H1 (cell line): Measurements from ENCODE around the gene ADAD2.

ENCODE experiments used
- CEBPB ChIP-seq: IDR thresholded peaks from 2 replicates; pipeline ENCODE4 v1.6.1; 2012; ENCODE audit warnings: low read depth, low read length
- CREB1 ChIP-seq: IDR thresholded peaks from 2 replicates; pipeline ENCODE4 v1.6.1; 2012; ENCODE audit warnings: inconsistent platforms
- CTCF ChIP-seq, 3 experiments: IDR thresholded peaks; 1 replicate in 2 of 3; 2 replicates in 1 of 3; pipeline versions ENCODE4 v1.5.1 to v1.6.1; 2011; ENCODE audit warnings: low read length in 3 of 3, mild to moderate bottlenecking in 3 of 3, inconsistent platforms in 2 of 3, low read depth in 1 of 3, moderate library complexity in 1 of 3; ENCODE audit not compliant: insufficient read depth in 1 of 3; ENCODE audit errors: control extremely low read depth in 1 of 3
- EP300 ChIP-seq, 2 experiments: IDR thresholded peaks; 1 replicate in 1 of 2; 2 replicates in 1 of 2; pipeline ENCODE4 v1.6.1; 2011 to 2012; ENCODE audit warnings: low read depth in 2 of 2, low read length in 2 of 2, mild to moderate bottlenecking in 2 of 2, borderline replicate concordance in 1 of 2, inconsistent platforms in 1 of 2, moderate library complexity in 1 of 2
- EZH2 ChIP-seq: fragments of 200-600 bp; sonication (generic); IDR thresholded peaks from 2 replicates; pipeline ENCODE4 v1.7.1; 2012; ENCODE audit warnings: low read depth, mild to moderate bottlenecking, moderate library complexity, low read length, inconsistent platforms; ENCODE audit not compliant: severe bottlenecking
- FOSL1 ChIP-seq: IDR thresholded peaks from 2 replicates; pipeline ENCODE4 v1.6.1; 2011; ENCODE audit warnings: mild to moderate bottlenecking, low read depth, low read length, moderate library complexity; ENCODE audit not compliant: insufficient read depth
- MAX ChIP-seq: IDR thresholded peaks from 2 replicates; pipeline ENCODE4 v1.6.1; 2012; ENCODE audit warnings: inconsistent platforms
- POLR2A ChIP-seq, 2 experiments: IDR thresholded peaks; 1 replicate in 1 of 2; 2 replicates in 1 of 2; pipeline ENCODE4 v1.6.1; 2011; ENCODE audit warnings: low read depth in 2 of 2, low read length in 2 of 2, mild to moderate bottlenecking in 2 of 2; ENCODE audit errors: control extremely low read depth in 1 of 2
- POLR2AphosphoS5 ChIP-seq: IDR thresholded peaks from 2 replicates; pipeline ENCODE4 v1.6.1; 2011; ENCODE audit warnings: low read depth, low read length
- RFX5 ChIP-seq: IDR thresholded peaks from 2 replicates; pipeline ENCODE4 v1.6.1; 2011; ENCODE audit warnings: low read depth, low read length, improper control_type of control experiment, borderline replicate concordance
- RNF2 ChIP-seq: fragments of 200-900, 300-1000 bp; sonication (generic); IDR thresholded peaks from 2 replicates; pipeline ENCODE4 v1.7.1; 2016; ENCODE audit warnings: borderline replicate concordance, low read depth, mild to moderate bottlenecking, antibody characterized with exemption, low read length; ENCODE audit not compliant: poor library complexity, severe bottlenecking; ENCODE audit errors: missing control alignments
- TAF1 ChIP-seq: IDR thresholded peaks from 2 replicates; pipeline ENCODE4 v1.6.1; 2011; ENCODE audit warnings: mild to moderate bottlenecking, low read depth, low read length
- USF2 ChIP-seq: IDR thresholded peaks from 2 replicates; pipeline ENCODE4 v1.6.1; 2011; ENCODE audit warnings: low read length, improper control_type of control experiment

- TF ChIP-seq POLR2A (IDR thresholded peaks at IDR 0.05; ENCODE audit: control extremely low read depth in 1 of 2, low read depth in 2 of 2, low read length in 2 of 2) (no peak), CTCF (IDR thresholded peaks at IDR 0.05; ENCODE audit: control extremely low read depth in 1 of 3, insufficient read depth in 1 of 3, low read depth in 1 of 3, low read length in 3 of 3) (no peak), FOSL1 (no peak), RFX5 (no peak), EP300 (IDR thresholded peaks at IDR 0.05; ENCODE audit: borderline replicate concordance in 1 of 2, low read depth in 2 of 2, low read length in 2 of 2) (no peak), CEBPB (no peak), MAX (no peak), EZH2 (no peak), RNF2 (no peak), TAF1 (no peak), CREB1 (no peak), USF2 (no peak), POLR2AphosphoS5 (no peak)
These were observed 40.0 kb upstream of the ADAD2 start for GRCh38 chr16:84150926-84151325.
